HEK293 (cell line): Measurements from ENCODE around the gene BORCS6.

Source experiments
- CTCF ChIA-PET: fragments of 350-600 bp; formaldehyde crosslinking; extraction: SDS; loops from one replicate; lab custom pipeline; 2021; ENCODE audit warnings: antibody characterized with exemption; lab: Yijun Ruan, JAX
- POLR2A ChIA-PET: fragments of 300-600 bp; formaldehyde crosslinking; extraction: SDS; loops from one replicate; lab custom pipeline; 2020; ENCODE audit warnings: antibody characterized with exemption, inconsistent platforms; lab: Yijun Ruan, JAX
- H3K27ac ChIP-seq: fragments of 200-500 bp; sonication (Bioruptor generic); 2 replicates; pipeline ENCODE4 v1.5.1; 2014; ENCODE audit warnings: low read depth, low read length, control low read depth, inconsistent platforms; ENCODE audit errors: extremely low read depth
- H3K36me3 ChIP-seq, 2 experiments: fragments of 200-500 bp in 1 of 2; sonication (Bioruptor generic) in 1 of 2; 1 replicate in 1 of 2; 2 replicates in 1 of 2; pipeline ENCODE4 v1.5.1; 2014 to 2017; ENCODE audit warnings: inconsistent platforms in 2 of 2, low read length in 2 of 2; ENCODE audit not compliant: control insufficient read depth in 2 of 2, insufficient read depth in 1 of 2
- H3K4me1 ChIP-seq: fragments of 200-500 bp; sonication (Bioruptor generic); 2 replicates; pipeline ENCODE4 v1.5.1; 2014; ENCODE audit warnings: mild to moderate bottlenecking, low read length, inconsistent platforms; ENCODE audit not compliant: control insufficient read depth, insufficient read depth
- H3K4me3 ChIP-seq: 2 replicates; pipeline ENCODE4 v1.5.1; 2011; ENCODE audit warnings: low read depth, mild to moderate bottlenecking, control low read depth, low read length, moderate library complexity
- H3K9me3 ChIP-seq: fragments of 200-500 bp; sonication (Bioruptor generic); 2 replicates; pipeline ENCODE4 v1.5.1; 2014; ENCODE audit warnings: low read depth, low read length, inconsistent platforms; ENCODE audit not compliant: control insufficient read depth, insufficient read depth
- FEZF1 ChIP-seq: fragments of 450-650 bp; formaldehyde crosslinking; IDR thresholded peaks from 2 replicates; pipeline ENCODE4 v1.5.1; 2016; ENCODE audit warnings: missing biosample characterization, missing genetic modification characterization
- KLF1 ChIP-seq: fragments of 450-650 bp; formaldehyde crosslinking; IDR thresholded peaks from 2 replicates; pipeline ENCODE4 v1.5.1; 2016; ENCODE audit warnings: missing biosample characterization, missing genetic modification characterization
- MYNN ChIP-seq: fragments of 450-650 bp; formaldehyde crosslinking; IDR thresholded peaks from 2 replicates; pipeline ENCODE4 v1.5.1; 2016; ENCODE audit warnings: missing biosample characterization, missing genetic modification characterization, borderline replicate concordance
- SCRT2 ChIP-seq: fragments of 450-650 bp; formaldehyde crosslinking; IDR thresholded peaks from 2 replicates; pipeline ENCODE4 v1.5.1; 2016; ENCODE audit warnings: missing biosample characterization, missing genetic modification characterization
- ZNF223 ChIP-seq: fragments of 450-650 bp; formaldehyde crosslinking; IDR thresholded peaks from 2 replicates; pipeline ENCODE4 v1.5.1; 2016; ENCODE audit warnings: missing biosample characterization, missing genetic modification characterization
- ZNF366 ChIP-seq: fragments of 450-650 bp; formaldehyde crosslinking; conservative IDR thresholded peaks from 2 replicates; pipeline ENCODE4 v1.5.1; 2016; ENCODE audit warnings: missing biosample characterization, missing genetic modification characterization
- ZNF391 ChIP-seq: fragments of 450-650 bp; formaldehyde crosslinking; IDR thresholded peaks from 2 replicates; pipeline ENCODE4 v1.5.1; 2016; ENCODE audit warnings: low read depth, missing biosample characterization, missing genetic modification characterization, borderline replicate concordance
- ZNF561 ChIP-seq: fragments of 450-650 bp; IDR thresholded peaks from 2 replicates; pipeline ENCODE4 v1.5.1; 2018; ENCODE audit warnings: missing biosample characterization, missing genetic modification characterization, borderline replicate concordance
- ZNF600 ChIP-seq: fragments of 450-650 bp; formaldehyde crosslinking; IDR thresholded peaks from 2 replicates; pipeline ENCODE4 v1.5.1; 2016; ENCODE audit warnings: missing biosample characterization, missing genetic modification characterization
- ZNF664 ChIP-seq: fragments of 450-650 bp; formaldehyde crosslinking; IDR thresholded peaks from 2 replicates; pipeline ENCODE4 v1.5.1; 2016; ENCODE audit warnings: missing biosample characterization, missing genetic modification characterization
- ZNF785 ChIP-seq: fragments of 450-650 bp; formaldehyde crosslinking; IDR thresholded peaks from 2 replicates; pipeline ENCODE4 v1.5.1; 2016; ENCODE audit warnings: missing biosample characterization, missing genetic modification characterization
- ZNF791 ChIP-seq: fragments of 450-650 bp; formaldehyde crosslinking; IDR thresholded peaks from 2 replicates; pipeline ENCODE4 v1.5.1; 2016; ENCODE audit warnings: missing biosample characterization, missing genetic modification characterization
- ZSCAN16 ChIP-seq: fragments of 450-650 bp; formaldehyde crosslinking; IDR thresholded peaks from 2 replicates; pipeline ENCODE4 v1.5.1; 2016; ENCODE audit warnings: missing biosample characterization, missing genetic modification characterization
- TF ChIP-seq, protein P1 (sequence below): fragments of 450-650 bp; formaldehyde crosslinking; IDR thresholded peaks from 2 replicates; pipeline ENCODE4 v1.5.1; 2016; ENCODE audit warnings: missing biosample characterization, missing genetic modification characterization
- TF ChIP-seq, protein P2 (sequence below): fragments of 450-650 bp; formaldehyde crosslinking; IDR thresholded peaks from 2 replicates; pipeline ENCODE4 v1.5.1; 2017; ENCODE audit warnings: missing biosample characterization, missing genetic modification characterization
- TF ChIP-seq, protein P3 (sequence below): fragments of 450-650 bp; formaldehyde crosslinking; IDR thresholded peaks from 2 replicates; pipeline ENCODE4 v1.5.1; 2017; ENCODE audit warnings: missing biosample characterization, missing genetic modification characterization

The BORCS6 gene

DNA sequence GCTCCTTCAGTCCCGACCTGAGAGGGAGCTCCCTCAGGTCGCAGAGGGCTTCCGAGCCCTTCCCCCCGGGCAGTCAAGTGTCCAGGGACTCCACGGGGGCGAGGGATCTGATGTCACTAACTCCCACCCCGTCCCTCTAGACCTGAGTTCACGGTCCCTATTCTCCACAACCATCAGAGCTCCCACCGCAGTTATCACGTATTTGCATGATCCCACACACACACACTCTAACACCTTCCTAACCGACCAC lies 34.1 kb downstream of the BORCS6 start (continued):
- TF ChIP-seq, protein P1, sequence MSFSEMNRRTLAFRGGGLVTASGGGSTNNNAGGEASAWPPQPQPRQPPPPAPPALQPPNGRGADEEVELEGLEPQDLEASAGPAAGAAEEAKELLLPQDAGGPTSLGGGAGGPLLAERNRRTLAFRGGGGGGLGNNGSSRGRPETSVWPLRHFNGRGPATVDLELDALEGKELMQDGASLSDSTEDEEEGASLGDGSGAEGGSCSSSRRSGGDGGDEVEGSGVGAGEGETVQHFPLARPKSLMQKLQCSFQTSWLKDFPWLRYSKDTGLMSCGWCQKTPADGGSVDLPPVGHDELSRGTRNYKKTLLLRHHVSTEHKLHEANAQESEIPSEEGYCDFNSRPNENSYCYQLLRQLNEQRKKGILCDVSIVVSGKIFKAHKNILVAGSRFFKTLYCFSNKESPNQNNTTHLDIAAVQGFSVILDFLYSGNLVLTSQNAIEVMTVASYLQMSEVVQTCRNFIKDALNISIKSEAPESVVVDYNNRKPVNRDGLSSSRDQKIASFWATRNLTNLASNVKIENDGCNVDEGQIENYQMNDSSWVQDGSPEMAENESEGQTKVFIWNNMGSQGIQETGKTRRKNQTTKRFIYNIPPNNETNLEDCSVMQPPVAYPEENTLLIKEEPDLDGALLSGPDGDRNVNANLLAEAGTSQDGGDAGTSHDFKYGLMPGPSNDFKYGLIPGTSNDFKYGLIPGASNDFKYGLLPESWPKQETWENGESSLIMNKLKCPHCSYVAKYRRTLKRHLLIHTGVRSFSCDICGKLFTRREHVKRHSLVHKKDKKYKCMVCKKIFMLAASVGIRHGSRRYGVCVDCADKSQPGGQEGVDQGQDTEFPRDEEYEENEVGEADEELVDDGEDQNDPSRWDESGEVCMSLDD = no peak
- TF ChIP-seq, protein P2, sequence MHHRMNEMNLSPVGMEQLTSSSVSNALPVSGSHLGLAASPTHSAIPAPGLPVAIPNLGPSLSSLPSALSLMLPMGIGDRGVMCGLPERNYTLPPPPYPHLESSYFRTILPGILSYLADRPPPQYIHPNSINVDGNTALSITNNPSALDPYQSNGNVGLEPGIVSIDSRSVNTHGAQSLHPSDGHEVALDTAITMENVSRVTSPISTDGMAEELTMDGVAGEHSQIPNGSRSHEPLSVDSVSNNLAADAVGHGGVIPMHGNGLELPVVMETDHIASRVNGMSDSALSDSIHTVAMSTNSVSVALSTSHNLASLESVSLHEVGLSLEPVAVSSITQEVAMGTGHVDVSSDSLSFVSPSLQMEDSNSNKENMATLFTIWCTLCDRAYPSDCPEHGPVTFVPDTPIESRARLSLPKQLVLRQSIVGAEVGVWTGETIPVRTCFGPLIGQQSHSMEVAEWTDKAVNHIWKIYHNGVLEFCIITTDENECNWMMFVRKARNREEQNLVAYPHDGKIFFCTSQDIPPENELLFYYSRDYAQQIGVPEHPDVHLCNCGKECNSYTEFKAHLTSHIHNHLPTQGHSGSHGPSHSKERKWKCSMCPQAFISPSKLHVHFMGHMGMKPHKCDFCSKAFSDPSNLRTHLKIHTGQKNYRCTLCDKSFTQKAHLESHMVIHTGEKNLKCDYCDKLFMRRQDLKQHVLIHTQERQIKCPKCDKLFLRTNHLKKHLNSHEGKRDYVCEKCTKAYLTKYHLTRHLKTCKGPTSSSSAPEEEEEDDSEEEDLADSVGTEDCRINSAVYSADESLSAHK (tag by site-specific recombination) = peak; percentile 28; the same call in 1 of the 2 replicates
- TF ChIP-seq ZNF791 (tag by site-specific recombination) (no peak), ZNF223 (tag by site-specific recombination) (no peak), SCRT2 (tag by site-specific recombination) (no peak), ZNF600 (peak; percentile 96)

DNA sequence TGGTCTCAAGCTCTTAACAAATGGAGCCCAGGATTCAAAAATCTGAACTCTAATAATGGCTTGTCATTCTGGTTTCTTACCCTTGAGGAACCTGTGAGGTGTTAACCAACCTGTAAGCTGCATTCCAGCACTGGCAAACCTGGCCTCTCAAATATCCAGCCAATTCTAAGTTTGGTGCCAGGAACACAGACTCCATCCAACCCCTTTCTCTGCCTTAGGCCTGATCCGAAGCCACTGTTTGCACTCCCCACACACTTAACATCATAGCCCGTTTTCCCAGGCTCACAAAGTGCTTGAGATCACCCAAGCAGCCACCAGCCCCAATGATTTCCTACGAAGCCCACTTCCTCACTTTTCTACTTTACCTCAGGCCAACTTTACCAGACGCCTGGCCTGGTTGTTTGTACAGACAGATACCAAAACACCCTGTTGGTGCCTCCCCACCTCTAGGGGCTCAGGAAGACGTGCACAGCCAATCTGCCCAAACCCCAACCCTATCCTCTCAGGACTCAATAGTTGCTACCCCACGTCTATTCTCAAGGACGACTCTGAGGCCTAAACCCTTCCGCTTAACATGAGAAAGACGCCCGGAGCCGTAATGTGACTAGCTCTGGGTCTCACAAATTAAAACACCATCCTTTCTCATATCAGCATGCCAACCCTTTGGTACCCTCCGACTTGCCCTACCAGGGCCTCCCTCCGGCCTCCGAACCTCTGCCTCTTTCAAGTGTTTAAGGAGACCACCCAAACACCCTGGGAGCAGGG lies 34.6 kb downstream of the BORCS6 start:
- ChIA-PET POLR2A (interaction anchor here (1.3 to 4.6 kb wide), 6 partner anchors 16 to 67 kb away, joined by 10 to 34 read pairs (median 16); partner anchors contain the start of genes ALOXE3, AURKB and TMEM107), CTCF (interaction anchor here (0.6 to 7.3 kb wide), 9 partner anchors 12 to 82 kb away, joined by 3 to 91 read pairs (median 3); partner anchors contain the start of gene ALOXE3)
- Histone ChIP-seq H3K27ac (peak overlapping the region; percentile 74), H3K36me3 (peaks cover 11 to 20% of the 10 kb centered on the region in 2 experiments; a peak in 2 of 3 replicates), H3K4me3 (peak overlapping the region; percentile 45), H3K9me3 (no peaks in the 10 kb centered on the region), H3K4me1 (peaks cover 25% of the 10 kb centered on the region)
- TF ChIP-seq ZSCAN16 = no peak
- TF ChIP-seq ZNF391 = 0 out of 2 replicates have a peak, but pooled peaks have one; percentile 9
- TF ChIP-seq, protein P3, sequence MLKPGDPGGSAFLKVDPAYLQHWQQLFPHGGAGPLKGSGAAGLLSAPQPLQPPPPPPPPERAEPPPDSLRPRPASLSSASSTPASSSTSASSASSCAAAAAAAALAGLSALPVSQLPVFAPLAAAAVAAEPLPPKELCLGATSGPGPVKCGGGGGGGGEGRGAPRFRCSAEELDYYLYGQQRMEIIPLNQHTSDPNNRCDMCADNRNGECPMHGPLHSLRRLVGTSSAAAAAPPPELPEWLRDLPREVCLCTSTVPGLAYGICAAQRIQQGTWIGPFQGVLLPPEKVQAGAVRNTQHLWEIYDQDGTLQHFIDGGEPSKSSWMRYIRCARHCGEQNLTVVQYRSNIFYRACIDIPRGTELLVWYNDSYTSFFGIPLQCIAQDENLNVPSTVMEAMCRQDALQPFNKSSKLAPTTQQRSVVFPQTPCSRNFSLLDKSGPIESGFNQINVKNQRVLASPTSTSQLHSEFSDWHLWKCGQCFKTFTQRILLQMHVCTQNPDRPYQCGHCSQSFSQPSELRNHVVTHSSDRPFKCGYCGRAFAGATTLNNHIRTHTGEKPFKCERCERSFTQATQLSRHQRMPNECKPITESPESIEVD = no peak
- TF ChIP-seq ZNF366 = no peak

DNA sequence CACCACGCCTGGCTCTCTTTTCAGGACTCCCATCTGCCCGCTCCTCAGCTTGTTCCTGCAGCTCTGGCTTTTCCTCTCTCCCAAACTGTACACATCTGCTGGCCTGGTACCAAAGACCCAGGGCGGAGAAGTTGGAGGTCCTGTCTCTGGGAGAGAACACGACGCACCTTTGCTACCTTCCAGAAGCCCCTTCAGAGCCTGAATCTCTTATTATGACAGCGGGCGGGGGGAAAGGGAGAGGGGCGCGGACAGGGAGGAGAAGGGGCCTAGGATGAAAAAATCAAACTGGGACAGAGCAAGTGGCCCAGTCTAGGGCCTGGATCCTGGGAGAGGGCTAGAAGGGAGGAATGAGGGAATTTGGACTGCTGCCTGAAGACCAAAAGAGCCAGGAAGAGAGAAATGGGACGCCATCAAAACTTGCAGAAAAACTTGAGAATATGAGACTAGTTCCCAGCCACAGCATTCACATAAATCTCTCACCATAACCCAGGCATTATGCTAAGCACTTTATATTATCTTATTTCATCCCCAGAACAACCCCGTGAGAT lies 35.3 kb downstream of the BORCS6 start:
- Histone ChIP-seq H3K27ac (peak overlapping the region; percentile 74), H3K36me3 (peaks cover 4 to 20% of the 10 kb centered on the region in 2 experiments; a peak in 2 of 3 replicates), H3K4me1 (peaks cover 25% of the 10 kb centered on the region), H3K4me3 (no peak overlapping the region), H3K9me3 (no peaks in the 10 kb centered on the region)
- TF ChIP-seq ZNF561 (tag by site-specific recombination) (peak; percentile 7; the same call in 1 of the 2 replicates), ZNF785 (no peak), KLF1 (peak; percentile 1; the same call in 1 of the 2 replicates), MYNN (no peak), FEZF1 (tag by site-specific recombination) (0 out of 2 replicates have a peak, but pooled peaks have one; percentile 1), ZNF664 (tag by site-specific recombination) (0 out of 2 replicates have a peak, but pooled peaks have one; percentile 25)
- ChIA-PET CTCF (interaction anchor here (0.6 to 7.3 kb wide), 6 partner anchors 15 to 81 kb away, joined by 3 to 91 read pairs (median 5); partner anchors contain the start of genes ALOX12B and ALOXE3), POLR2A (interaction anchor here (0.7 to 2.0 kb wide), 12 partner anchors 9 to 281 kb away, joined by 3 to 16 read pairs (median 4); partner anchors contain the start of genes ALOXE3, AURKB, BORCS6 and KRABD2)
